Stimulated activated CD4-positive, alpha-beta T cell treated with anti-CD3 and anti-CD28 coated beads, Interleukin-1b, Interleukin-23, amount 100 ng/mL, for 4 hours (primary cell): ENCODE results near the gene NEDD4L.

Experiments
- DNase-seq, 2 donors: peaks; one replicate each; pipeline ENCODE4 v3.0.0-alpha.2; 2020; ENCODE audit warnings: low read depth in 2 of 2

Gene NEDD4L

DNA sequence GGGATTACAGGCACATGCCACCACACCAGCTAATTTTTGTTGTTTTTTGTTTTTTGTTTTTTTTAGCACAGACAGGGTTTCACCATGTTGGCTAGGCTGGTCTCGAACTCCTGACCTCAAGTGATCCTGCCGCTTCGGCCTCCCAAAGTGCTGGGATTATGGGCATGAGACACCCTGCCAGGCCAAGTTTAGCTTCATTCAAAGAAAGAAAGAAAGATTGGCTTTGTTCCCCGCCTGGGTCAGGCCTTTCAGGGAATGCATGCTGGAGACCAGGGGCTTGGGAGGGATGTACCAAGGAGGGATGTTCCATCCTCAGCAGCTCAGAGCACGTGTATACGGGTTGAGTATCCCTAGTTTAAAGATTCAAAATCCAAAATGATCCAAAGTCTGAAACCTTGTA, 301.8 kb downstream of the NEDD4L start:
- no peak for DNase-seq

DNA sequence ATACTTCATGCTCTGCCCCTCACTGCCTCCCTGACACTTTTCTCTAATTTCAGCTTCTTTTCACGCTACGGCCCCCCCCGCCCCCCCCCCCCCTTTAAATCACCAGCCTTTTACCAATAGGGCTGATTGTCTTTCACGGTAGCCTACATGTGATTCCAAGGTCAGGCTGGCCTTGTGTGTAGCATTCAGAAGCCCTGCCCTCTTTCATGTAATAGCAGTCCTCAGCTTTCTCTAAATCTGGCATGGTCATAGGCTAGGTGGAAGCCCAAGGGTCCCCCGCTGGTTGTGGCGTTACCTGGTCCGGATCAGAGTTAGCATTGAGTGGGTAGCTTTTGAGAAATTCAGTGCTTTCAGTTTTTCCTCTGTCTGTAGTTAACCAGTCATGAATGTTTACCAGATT, 303.1 kb downstream of the NEDD4L start:
- no peak for DNase-seq

DNA sequence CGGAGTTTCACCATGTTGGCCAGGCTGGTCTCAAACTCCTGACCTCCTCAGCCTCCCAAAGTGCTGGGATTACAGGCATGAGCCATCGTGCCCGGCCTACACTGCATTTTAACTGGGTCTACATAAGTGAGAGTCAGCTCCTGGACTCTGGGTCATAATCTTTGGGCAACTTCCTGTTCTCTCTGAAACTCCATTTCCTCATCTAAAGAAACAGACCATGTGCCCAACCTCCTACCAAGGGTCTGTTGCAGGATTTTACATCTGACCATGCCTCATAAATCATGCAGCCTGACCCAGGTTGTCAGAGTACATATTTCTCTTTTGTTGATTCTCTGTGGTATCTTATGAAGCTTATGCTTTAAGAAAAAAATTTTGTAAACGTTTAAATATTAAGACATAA, 304.5 kb downstream of the NEDD4L start:
- DNase-seq: no peak

DNA sequence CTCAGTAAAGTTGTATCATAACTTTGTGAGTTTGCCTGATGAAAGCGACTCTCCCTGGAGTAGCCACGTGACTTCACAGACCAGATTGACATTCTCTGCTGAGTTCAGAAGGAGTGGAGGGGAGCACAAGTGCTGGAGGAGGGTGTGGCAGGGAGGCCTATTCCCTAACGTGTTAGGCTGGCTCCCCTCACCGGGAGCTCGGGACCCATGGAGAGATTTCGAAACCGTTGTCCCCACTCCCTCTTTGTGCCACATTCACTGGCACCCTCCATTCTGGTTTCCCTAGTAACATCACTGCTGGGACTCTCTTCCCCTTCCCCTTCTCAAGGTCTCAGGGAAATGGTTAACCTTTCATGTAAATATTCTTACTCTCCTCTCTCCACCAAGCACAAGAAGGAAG, 304.9 kb downstream of the NEDD4L start:
- no peak for DNase-seq

DNA sequence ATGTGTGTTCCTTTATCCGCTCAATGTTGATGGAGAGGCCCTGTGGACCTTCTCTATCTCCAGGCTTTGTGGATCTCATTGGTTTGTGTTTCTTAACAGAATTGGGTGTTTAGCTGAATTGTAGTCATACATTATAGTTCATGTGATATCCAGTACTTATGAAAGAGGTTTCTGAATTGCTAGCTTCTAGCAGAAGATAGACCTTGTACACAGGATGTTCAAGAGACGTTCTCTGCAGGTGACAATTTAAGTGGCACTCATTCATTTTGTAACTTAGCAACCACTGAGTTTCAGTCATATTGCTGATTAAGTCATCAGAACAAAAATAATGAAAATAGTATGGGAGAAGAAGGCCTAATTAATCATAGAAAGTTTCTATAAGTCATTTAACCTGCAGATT, 305.6 kb downstream of the NEDD4L start:
- no peak for DNase-seq

DNA sequence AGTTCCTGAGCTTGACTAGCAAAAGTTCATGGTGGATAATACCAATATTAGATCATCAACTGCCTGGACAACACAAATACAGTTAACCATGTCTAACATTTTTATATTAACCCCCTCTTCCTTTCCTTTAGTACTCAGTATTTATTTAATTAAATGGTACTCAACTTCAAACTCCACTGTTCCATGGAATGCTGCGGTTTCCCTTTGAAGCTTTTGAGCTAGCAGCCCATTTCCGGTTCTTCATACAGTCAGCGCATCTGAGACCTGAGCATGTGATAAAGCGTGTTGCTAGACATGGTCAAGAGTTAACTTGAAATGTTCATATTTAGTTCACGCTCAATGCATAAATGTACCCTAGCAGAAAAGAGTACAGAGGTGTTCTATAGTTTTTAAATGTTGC, 306.5 kb downstream of the NEDD4L start:
- DNase-seq: no peak

DNA sequence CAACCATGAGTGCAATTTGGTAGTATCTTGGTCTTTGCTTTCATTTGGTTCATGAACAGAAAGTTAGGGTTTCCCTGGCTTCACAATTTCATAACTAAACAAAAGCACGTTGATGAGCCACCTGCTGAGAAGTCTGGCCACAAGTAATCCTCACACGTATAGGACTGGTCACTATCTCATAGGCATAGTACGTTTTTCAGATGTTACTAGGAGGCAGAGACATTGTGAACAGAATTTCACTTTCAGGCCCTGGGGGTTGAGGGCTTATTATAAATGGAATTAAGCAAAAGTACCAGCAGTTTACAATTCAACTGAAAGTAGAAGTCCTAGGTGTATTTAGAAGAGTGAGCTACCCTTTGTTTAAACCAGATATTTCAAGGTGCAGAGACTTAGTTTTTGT, 307.8 kb downstream of the NEDD4L start:
- no peak for DNase-seq

DNA sequence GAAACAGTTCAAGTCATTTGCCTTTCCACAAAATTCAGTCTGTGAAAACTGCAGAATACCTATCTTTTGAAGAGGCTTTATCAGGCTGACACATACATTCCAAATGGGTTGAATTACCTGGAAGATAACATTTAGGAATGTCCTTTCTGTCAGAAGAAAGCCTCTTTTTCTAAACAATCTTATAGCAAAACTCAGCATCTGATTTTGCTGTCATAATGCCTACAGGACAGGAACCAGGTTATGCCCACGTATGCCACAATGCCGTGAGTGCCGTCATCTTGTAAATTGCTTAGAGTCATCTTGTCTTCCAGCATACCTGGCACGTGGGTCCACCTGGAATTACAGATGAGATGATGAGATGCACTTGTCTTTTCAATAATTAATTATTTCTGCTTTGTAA, 309.6 kb downstream of the NEDD4L start:
- no peak for DNase-seq

DNA sequence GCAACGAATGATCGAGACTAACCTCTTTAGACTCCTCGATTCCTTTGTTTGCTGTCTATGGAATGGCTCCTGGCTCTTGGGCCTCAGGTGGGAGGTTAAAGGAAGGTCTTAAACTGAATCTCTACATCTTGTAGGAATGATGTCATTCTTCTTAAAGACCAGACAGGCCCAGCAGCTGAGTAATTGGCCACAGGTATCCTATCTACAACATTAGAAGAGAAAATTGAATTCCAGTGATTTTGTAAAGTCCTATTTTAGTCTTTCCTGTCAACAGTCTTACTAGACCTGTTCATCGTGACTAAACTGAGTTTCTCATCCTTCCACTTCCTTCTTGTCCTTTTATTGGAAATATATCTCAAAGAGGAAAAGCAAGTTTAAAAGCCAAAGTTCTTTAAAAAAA, 310.0 kb downstream of the NEDD4L start:
- no peak for DNase-seq

DNA sequence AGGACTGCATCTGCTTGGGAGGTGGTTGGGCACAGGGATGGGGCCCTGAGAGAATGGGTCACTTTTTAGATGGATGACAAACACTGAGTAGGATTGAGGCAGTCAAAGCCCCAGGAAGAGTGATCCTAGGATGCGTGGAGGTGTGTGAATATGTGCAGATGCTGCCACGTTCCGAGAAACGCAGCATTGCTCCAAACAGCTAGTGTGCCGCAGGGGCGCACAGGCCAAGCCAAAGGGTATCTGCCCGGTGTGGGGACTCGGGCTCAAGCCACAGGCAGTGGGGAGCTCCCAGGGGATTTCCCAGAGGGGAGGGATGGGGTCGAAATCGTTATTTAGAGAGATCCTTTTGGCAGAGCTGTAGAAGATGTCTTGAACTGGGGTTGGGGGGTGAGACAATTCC, 310.8 kb downstream of the NEDD4L start:
- DNase-seq: no peak

DNA sequence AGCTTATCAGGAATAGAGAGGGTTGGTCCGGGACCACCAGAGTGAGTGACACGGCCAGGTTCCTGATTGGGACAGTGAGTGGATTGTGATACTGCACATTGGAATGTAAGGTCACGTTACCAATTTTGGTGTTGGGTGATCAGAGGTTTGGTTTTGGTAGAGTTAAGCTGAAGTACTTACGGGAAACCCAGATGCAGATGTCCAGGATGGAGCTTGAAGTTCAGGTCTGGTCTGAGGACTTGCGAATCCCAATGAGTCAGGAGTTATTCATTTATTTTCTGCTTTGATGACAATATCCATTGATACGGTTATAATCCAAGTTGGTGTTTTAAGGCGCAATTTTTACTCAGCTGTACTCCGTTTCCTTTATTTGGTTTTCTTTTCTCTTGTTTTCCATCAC, 311.2 kb downstream of the NEDD4L start:
- no peak for DNase-seq

DNA sequence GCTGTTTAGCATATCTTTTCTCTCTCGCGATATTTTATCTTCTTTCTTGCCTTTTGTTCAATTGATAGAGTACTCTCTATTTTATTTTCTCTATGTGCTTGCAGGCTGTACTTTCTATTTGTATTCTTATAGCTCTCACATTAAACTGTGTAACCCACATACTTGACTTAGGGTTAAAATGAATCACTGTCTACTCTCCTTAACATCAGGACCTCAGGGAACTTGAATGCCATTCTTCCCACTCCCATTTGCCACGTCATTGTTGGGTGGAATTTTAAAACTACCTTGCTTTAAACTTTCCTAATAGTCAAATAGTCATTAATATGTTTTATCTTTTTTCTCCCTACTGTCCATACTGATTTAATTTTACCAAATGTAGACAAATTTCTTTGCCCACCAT, 315.2 kb downstream of the NEDD4L start:
- DNase-seq: no peak

DNA sequence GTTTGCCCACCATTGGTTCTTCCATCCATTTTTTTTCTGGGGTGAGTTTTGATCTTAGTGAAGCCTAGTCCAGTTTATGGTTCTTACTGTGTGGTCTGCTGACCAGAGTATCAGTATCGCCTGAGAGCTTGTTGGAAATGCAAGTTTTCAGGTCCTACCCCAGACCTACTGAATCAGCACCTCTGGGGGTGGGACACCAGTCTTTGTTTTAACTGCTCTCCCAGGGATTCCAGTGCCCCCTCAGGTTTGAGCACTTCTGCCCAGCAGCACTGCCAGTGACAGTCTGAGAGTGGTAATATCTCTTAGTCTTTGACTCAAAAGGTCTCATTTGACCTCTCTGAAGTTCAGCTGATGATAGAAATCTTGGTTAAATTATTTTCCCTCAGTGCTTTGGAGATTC, 315.6 kb downstream of the NEDD4L start:
- no peak for DNase-seq

DNA sequence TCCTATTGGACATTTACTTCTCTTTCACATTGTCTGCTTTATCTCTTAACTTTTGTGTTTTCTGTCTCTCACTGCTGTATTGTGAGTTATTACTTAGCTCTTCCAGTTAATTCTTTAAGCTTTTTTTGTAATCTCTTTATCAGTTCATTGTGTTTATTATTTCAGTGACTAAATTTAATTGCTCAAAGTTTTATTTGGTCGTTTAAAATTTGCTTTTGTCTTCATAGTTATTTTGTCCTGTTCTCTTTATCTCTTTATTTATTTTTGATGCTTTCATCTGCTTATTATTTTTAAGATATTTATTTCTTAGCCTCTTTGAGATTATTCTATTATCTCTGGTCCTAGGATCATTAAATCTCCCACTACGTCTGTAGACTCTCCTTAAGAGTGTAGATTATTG, 316.3 kb downstream of the NEDD4L start:
- no peak for DNase-seq

DNA sequence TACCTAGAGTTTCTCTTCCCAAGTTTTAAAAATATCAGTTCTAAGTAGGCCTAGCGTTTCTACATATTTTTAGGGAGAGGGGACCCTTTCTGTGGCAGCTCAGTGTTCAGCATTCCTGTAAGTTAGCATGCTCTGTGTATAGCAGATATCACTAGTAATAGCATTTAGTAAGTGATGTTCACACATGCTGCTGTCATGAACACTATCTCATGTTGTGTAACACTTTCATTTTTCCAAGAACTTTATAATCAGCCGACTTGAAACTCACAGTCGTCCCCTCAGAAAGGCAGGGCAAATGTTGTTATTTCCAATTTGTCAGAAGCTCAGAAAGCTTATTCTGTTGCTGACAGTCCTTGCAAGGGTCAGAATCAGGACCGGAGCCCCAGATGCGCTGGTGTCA, 317.2 kb downstream of the NEDD4L start:
- no peak for DNase-seq

DNA sequence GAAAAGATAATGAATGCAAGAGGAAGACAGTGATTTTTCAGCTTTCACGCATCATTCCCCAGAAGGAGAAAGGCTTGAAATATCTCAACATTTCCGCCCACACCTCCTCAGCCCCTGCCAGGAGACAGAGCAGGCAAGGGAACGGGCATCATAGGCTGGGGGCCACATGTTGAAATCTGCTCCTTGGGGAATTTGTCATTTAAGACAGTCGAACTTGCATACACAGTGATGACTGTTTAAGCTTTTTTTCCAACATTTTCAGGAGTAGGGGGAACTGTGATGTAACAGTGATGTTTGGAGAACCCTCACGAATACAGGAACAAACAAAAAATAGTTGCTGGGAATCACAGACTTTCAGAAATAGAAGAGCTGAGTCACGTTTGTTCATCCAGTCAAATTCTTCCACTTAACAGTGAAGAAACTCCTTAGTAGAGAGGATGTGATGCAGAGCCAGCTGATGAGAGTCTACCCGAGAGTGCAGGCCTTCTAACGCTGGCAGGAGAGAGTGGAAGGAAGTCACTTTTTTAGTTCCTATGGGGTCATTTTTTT, 318.1 kb downstream of the NEDD4L start:
- no peak for DNase-seq

DNA sequence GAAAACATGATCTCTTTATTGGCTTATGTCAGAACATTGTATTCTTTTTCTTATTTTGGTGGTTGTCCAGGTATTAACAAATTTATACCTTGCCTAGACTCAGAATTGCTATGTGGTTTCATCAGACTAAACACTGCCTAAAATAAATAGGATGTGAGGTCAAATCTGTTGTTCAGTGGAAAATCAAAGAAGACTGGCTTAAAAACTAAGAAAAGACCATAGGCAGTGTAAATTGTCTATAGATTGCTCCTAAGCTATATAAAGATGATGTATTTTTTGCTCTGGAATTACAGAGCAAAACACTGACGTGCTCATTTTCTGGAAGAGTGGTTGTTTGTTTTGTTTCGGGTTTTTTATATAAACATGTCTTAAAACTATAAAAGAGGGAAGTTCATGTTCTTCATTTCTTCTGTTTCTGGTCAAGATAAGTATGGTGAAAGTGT, 318.8 kb downstream of the NEDD4L start:
- no peak for DNase-seq

DNA sequence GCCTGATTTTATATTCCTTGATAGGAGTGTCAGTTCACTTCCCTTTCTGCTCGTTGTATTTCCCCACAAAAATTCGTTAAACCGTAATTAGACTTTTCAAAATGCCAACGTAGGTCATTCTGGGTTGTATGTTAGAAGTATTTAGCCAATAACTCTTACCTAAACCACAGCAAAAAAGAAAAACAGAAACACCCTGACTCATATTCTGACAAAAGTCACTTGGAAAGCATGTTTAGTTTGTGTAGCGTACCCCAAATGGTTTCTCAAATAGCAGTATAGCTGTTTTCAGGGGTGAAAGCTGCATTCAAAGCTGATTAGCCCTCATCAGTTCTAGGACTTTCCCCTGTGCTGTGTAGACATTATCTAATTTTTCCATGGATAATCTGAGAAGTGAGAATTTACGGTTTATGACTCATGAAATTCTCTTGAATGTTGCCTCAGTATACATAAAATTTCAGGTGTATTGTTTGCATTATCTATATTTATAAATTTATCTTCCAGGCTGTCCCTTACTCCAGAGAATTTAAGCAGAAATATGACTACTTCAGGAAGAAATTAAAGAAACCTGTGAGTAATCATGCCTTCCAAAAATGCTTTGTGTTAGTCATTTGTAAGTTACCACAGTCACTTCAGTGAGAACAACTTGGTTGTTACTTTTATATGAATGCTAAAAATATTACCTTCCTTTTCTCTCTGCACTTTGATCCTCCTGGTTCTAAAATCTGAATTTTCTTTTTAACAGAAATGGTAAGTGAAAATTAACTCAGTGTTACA, 319.9 kb downstream of the NEDD4L start:
- DNase-seq: no peak

DNA sequence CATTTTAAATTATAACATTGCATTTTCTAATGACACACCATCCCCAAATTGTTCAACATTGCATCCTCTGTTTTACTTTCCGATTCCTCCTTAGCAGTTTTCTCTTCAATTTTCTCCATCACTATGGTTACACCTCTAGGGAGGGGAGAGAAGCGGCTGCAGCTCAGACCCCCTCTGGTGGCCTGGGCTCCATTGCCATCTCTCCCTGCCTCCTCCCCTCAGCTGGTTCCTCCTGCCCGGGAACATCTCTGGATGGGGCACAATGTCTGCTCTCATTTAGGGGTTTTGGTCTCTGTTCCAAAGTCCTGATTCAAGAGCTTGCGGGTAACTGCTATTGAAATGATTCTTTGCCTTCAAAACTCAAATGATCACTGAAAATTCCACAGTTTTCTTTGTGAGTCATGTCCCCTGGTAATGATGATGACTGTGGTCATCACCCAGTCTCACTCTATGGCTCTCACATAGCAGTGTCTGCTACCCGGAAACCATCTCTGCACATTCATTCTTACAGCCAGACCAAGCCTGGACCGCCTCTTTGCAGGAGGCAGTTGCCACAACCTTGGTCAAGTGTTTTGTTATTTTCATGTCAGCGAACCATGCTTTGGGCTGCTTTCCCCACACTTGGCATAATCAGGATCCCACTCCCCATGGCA, 321.0 kb downstream of the NEDD4L start:
- DNase-seq: no peak

DNA sequence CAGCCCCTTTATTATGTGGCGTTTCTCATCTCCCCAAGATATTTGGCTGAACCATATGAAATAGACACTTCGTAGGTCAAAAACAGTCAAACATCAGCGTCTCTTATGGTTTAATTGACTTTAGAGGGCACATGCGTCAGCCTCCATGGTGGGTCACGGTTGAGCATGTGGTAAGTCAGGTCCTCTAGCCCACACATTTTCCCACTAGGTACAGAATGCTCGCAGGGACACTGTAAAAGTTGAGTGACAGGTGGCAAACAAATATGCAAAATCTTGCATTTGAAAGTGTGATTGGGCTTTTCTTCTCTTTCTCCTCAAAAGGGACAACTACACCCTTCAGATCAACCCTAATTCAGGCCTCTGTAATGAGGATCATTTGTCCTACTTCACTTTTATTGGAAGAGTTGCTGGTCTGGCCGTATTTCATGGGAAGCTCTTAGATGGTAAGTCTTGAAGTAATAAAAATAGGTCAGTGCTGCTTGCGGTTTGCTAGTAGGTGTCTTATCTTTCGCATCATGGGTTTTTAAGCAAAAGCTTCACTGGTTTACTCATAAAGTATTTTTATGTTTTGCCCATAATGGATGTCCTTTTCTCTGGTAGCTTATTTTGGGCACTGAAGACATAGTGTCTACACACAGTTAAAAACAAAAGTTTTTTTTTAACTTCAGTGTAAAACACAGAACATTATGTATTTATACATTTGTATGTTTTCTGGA, 323.6 kb downstream of the NEDD4L start:
- DNase-seq: no peak

DNA sequence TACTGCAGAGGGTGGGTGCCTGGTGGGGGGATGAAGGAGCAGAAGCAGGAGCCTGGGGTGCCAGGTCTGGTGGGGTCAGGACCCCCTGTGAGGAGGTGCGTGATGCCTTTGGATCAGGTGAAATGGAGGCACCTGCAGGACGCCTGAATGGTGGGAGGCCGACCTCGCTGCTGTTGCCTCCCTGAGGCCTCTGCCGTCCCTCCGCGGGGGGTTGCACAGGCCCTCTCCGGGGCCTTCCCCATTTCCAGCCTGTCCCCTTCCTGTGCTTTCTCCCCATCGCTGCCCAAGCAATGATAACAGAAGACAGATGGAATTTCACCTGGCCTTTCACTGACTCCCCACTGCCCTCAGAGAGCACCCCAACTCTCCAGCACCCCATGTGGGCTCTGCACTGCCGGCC, 325.6 kb downstream of the NEDD4L start:
- no peak for DNase-seq

DNA sequence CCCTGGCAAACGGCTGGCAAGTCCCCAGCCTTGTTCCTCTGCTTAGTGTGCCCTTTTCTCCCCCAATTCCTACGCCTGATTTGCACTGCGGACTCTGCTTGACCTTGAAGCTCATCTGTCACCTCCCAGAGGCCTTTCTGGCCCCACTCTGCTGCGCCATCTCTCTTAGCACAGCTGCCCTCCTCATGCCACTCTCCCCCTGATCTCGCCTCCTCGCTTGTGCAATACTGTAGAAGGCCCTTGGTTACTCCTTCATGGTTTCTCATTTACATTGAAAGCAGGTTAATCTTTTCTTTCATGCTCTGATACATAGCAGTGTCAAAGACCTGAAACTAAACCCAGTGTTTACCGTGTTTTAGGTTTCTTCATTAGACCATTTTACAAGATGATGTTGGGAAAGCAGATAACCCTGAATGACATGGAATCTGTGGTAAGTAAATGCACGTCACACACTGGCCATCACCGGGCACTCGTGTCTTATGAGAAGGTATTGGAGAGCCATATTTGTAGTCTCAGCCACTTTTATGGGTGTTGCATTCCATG, 326.1 kb downstream of the NEDD4L start:
- DNase-seq: no peak
